GM03348 (cell line): Measurements from ENCODE around the gene AP3S1.
"Not testable (repeated sequence)": the region's sequence is repeated elsewhere in the genome, so short reads cannot be mapped to it uniquely, and the experiment has no call there.

ENCODE experiments used
- DNase-seq: peaks from one replicate; pipeline ENCODE4 v3.0.0; 2012; ENCODE audit warnings: low spot score

The AP3S1 gene

GRCh38 chr5:115841382-115842088 lies at the start of gene AP3S1, which contains the start of gene ATG12:
AP3S1 (plus strand) TSS chr5:115841935; CDS start chr5:115842038, 103 bp downstream.
ATG12 (minus strand) TSS chr5:115841565; CDS start chr5:115841552, 13 bp downstream.
- peak; percentile 97 for DNase-seq

- no peak for DNase-seq
Observed at GRCh38 chr5:115795700-115796099, 46.0 kb upstream of the AP3S1 start.

GRCh38 chr5:115796656-115797055 lies 45.1 kb upstream of the AP3S1 start:
- DNase-seq: no peak

GRCh38 chr5:115798252-115798651 lies 43.5 kb upstream of the AP3S1 start:
- DNase-seq: no peak

- DNase-seq: no peak
Observed at GRCh38 chr5:115800108-115800507, 41.6 kb upstream of the AP3S1 start.

GRCh38 chr5:115801152-115801551 lies 40.6 kb upstream of the AP3S1 start:
- DNase-seq: no peak

GRCh38 chr5:115801984-115802383 lies 39.8 kb upstream of the AP3S1 start:
- no peak for DNase-seq

- no peak for DNase-seq
Observed at GRCh38 chr5:115806986-115807653, 34.6 kb upstream of the AP3S1 start.

- DNase-seq: no peak
Observed at GRCh38 chr5:115807654-115808052, 34.1 kb upstream of the AP3S1 start.

- DNase-seq: not testable (repeated sequence)
Observed at GRCh38 chr5:115808066-115808465, 33.7 kb upstream of the AP3S1 start.

GRCh38 chr5:115809946-115810345 lies 31.8 kb upstream of the AP3S1 start:
- no peak for DNase-seq

GRCh38 chr5:115810761-115811160 lies 31.0 kb upstream of the AP3S1 start:
- DNase-seq: peak; percentile 30

- no peak for DNase-seq
Observed at GRCh38 chr5:115811406-115811805, 30.3 kb upstream of the AP3S1 start.

GRCh38 chr5:115812372-115812771 lies 29.4 kb upstream of the AP3S1 start:
- DNase-seq: no peak

- DNase-seq: no peak
Observed at GRCh38 chr5:115813719-115814118, 28.0 kb upstream of the AP3S1 start.

- no peak for DNase-seq
Observed at GRCh38 chr5:115815006-115815692, 26.6 kb upstream of the AP3S1 start.

GRCh38 chr5:115815693-115816225 lies 26.0 kb upstream of the AP3S1 start:
- DNase-seq: peak; percentile 2

- DNase-seq: peak; percentile 65
Observed at GRCh38 chr5:115816226-115817081, 25.3 kb upstream of the AP3S1 start, which contains the start of gene CDO1. CDO1 (minus strand) TSS chr5:115816659; CDS start chr5:115816397, 262 bp downstream.

GRCh38 chr5:115817386-115817785 lies 24.3 kb upstream of the AP3S1 start:
- no peak for DNase-seq

- no peak for DNase-seq
Observed at GRCh38 chr5:115818821-115819220, 22.9 kb upstream of the AP3S1 start.

- DNase-seq: no peak
Observed at GRCh38 chr5:115820846-115821245, 20.9 kb upstream of the AP3S1 start.

- not testable (repeated sequence) for DNase-seq
Observed at GRCh38 chr5:115824983-115825382, 16.8 kb upstream of the AP3S1 start.
